H1 (cell line): Measurements from ENCODE around the gene CHMP1B. TPM values are rescaled to one million over a fixed set of nuclear protein-coding genes. Genes with fewer than 3 reads are reported as not detected.

ENCODE experiments used
- CHD2 ChIP-seq: IDR thresholded peaks from 2 replicates; pipeline ENCODE4 v1.6.1; 2012; ENCODE audit warnings: low read length, improper control_type of control experiment
- GABPA ChIP-seq: IDR thresholded peaks from 2 replicates; pipeline ENCODE4 v1.6.1; 2011; ENCODE audit warnings: mild to moderate bottlenecking, low read length, moderate library complexity, borderline replicate concordance; ENCODE audit not compliant: insufficient read depth
- POLR2AphosphoS5 ChIP-seq: IDR thresholded peaks from 2 replicates; pipeline ENCODE4 v1.6.1; 2011; ENCODE audit warnings: low read depth, low read length
- RNF2 ChIP-seq: fragments of 200-900, 300-1000 bp; sonication (generic); IDR thresholded peaks from 2 replicates; pipeline ENCODE4 v1.7.1; 2016; ENCODE audit warnings: borderline replicate concordance, low read depth, mild to moderate bottlenecking, antibody characterized with exemption, low read length; ENCODE audit not compliant: poor library complexity, severe bottlenecking; ENCODE audit errors: missing control alignments
- SIX5 ChIP-seq: IDR thresholded peaks from 2 replicates; pipeline ENCODE4 v1.6.1; 2011; ENCODE audit warnings: mild to moderate bottlenecking, low read depth, low read length
- polyA plus RNA-seq, 7 experiments: library from polyadenylated mRNA; depleted of rRNA in 3 of 7; stranded (reverse) in 5 of 7; unstranded in 2 of 7; fragments of >200 nt in 5 of 7; fragments of 200-250 nt in 2 of 7; gene quantifications; 1 replicate in 5 of 7; 2 replicates in 1 of 7; 4 replicates in 1 of 7; pipeline versions ENCODE4 v1.2.1 to v1.2.3, GENCODE V29; 2011 to 2013; ENCODE audit warnings: missing spikeins in 2 of 7, mixed read lengths in 2 of 7
- total RNA-seq: library from RNA; stranded (reverse); fragmentation: NEBNext Ultra II Directional; extraction: Animal tissue kit (Norgen Biotek cat#: 25700); gene quantifications from 2 replicates; pipeline ENCODE4 v1.2.1, GENCODE V29; 2021
- TF ChIP-seq, protein P1 (sequence below): IDR thresholded peaks from 2 replicates; pipeline ENCODE4 v1.6.1; 2012; ENCODE audit warnings: inconsistent platforms
- TF ChIP-seq, protein P2 (sequence below): IDR thresholded peaks from 2 replicates; pipeline ENCODE4 v1.6.1; 2011; ENCODE audit warnings: low read length, improper control_type of control experiment

The CHMP1B gene
- total and polyA plus RNA-seq, 2 of the 8 experiments (the other 6 are each of a cell fraction or from before 2014, with no cell fraction given), result 30.5 to 43.2 TPM

DNA sequence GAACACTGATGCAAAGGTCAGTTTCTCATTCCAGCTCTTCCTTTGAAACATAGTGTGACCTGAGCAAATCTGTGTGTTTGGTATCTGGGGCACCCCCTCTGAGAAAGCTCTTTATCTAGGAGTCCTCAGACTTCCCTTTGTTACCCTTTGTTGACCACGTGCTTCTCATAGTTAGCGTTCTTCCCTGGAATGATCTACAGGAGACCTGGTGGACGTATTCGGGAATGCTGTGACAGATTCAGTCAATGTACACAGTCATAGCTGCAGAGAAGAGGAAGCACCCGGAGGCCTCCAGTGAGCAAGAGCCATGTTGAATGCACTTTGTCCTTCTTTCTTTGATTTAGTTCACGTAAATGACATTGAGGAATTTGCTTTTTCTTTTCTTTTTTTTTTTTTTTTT lies 10.7 kb upstream of the CHMP1B start (continued):
- TF ChIP-seq, protein P1, sequence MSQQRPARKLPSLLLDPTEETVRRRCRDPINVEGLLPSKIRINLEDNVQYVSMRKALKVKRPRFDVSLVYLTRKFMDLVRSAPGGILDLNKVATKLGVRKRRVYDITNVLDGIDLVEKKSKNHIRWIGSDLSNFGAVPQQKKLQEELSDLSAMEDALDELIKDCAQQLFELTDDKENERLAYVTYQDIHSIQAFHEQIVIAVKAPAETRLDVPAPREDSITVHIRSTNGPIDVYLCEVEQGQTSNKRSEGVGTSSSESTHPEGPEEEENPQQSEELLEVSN, result no peak
- TF ChIP-seq, protein P2, sequence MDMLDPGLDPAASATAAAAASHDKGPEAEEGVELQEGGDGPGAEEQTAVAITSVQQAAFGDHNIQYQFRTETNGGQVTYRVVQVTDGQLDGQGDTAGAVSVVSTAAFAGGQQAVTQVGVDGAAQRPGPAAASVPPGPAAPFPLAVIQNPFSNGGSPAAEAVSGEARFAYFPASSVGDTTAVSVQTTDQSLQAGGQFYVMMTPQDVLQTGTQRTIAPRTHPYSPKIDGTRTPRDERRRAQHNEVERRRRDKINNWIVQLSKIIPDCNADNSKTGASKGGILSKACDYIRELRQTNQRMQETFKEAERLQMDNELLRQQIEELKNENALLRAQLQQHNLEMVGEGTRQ, result no peak
- no peak for TF ChIP-seq POLR2AphosphoS5
- no peak for TF ChIP-seq SIX5
- no peak for TF ChIP-seq GABPA
- no peak for TF ChIP-seq RNF2
- TF ChIP-seq CHD2, result no peak
